Prostate gland (tissue), 2 donors: ENCODE data around the gene PES1. TPM values are rescaled to one million over a fixed set of nuclear protein-coding genes. Genes with fewer than 3 reads are reported as not detected.

Experiments
- DNase-seq: peaks from one replicate; pipeline ENCODE4 v3.0.0-alpha.2; 2019; ENCODE audit warnings: low spot score
- H3K27ac ChIP-seq, 2 donors: fragments of 200-600 bp; sonication (generic); 2 replicates each; pipeline ENCODE4 v1.5.1; 2017 to 2019
- H3K27me3 ChIP-seq: fragments of 200-600 bp; sonication (generic); replicated peaks from 2 replicates; pipeline ENCODE4 v1.5.1; 2019; ENCODE audit not compliant: insufficient read depth
- H3K36me3 ChIP-seq, 2 donors: fragments of 200-600 bp; sonication (generic); 1 replicate in 1 of 2; 2 replicates in 1 of 2; pipeline versions ENCODE4 v1.5.1 to v1.8.1; 2017 to 2019
- H3K4me1 ChIP-seq: fragments of 200-600 bp; sonication (generic); replicated peaks from 2 replicates; pipeline ENCODE4 v1.5.1; 2019
- H3K4me3 ChIP-seq, 2 donors: fragments of 200-600 bp; sonication (generic); 2 replicates each; pipeline ENCODE4 v1.5.1; 2017 to 2019
- H3K9me3 ChIP-seq: fragments of 200-600 bp; sonication (generic); 2 replicates; pipeline ENCODE4 v1.5.1; 2017
- CTCF ChIP-seq, 4 experiments: fragments of 200-600 bp in 2 of 4; fragments of 450-650 bp in 2 of 4; sonication (generic) in 2 of 4; IDR thresholded peaks; 1 replicate in 3 of 4; 2 replicates in 1 of 4; pipeline ENCODE4 v1.5.1; 2016 to 2019; ENCODE audit warnings: antibody characterized with exemption in 4 of 4, mild to moderate bottlenecking in 2 of 4, moderate library complexity in 2 of 4
- POLR2A ChIP-seq: fragments of 450-650 bp; IDR thresholded peaks from one replicate; pipeline ENCODE4 v1.6.1; 2016; ENCODE audit warnings: antibody characterized with exemption, mild to moderate bottlenecking
- POLR2AphosphoS5 ChIP-seq: sonication (generic); formaldehyde crosslinking; IDR thresholded peaks from one replicate; pipeline ENCODE4 v1.6.1; 2017; ENCODE audit warnings: antibody characterized with exemption
- WGBS: methylation state at CpG from one replicate; pipeline ENCODE4 v1.1.5; 2018; 5-methylcytosine and 5-hydroxymethylcytosine counted together
- intact Hi-C: fragments of 100-400 bp; cut with DNase I; formaldehyde crosslinking; loops from one replicate; pipeline ENCODE4 v1.14.2; 2022
- total RNA-seq, 2 donors: library from RNA; depleted of rRNA; stranded (reverse); fragments of >200 nt; gene quantifications; one replicate each; pipeline ENCODE4 v1.1.0, GENCODE V29; 2016

PES1 gene
- total RNA-seq, 2 donors from 2014 or later: 41.1 to 79.5 TPM

DNA sequence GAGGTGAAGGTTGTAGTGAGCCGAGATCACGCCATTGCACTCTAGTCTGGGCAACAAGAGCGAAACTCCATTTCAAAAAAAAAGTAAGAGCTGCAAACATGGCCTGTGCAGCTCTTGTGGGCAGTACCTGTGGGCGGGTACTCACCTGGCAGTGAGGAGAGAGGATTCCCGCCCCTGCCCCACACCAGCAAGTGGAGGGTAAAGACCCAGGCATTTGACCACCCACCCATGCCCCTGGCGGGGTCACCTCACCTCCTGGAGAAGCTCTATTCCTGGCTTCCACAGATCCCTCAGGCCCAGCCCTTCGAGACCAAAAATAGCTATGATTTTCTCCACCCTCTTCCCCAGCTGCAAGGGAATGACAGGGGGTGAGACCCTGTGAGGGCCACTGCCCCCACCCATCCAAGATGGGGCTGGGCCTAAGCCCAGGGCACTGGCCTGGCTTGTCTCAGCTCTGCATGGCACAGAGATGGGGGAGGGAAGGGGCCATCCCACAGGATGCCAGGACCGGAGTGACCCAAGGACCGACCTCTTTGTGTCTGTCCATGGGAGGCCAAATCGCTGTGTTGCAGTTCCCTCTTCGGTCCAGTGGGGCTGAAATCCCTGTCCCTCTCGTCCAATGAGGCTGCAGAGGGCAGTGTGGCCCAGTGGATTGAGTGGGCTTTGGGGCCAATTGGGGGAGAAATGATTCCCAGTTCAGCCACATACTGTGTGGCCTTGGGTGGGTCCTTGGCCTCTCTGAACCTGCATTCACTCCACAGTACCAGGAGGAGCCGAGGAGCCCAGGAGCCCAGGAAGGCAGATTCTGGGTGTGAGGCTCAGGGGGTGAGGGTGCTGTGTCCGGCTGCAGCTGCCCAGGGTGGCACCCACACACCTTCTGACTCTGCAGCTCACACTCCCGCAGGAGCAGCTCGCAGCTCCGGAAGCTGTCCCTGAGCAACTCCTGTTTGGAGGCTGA is 59.8 kb downstream of the PES1 start:
- no peak overlapping the region for H3K4me3 ChIP-seq
- no peaks in the 10 kb centered on the region for H3K36me3 ChIP-seq
- TF ChIP-seq POLR2A: no peak
- TF ChIP-seq CTCF (IDR thresholded peaks at IDR 0.05): no peak
- no peak for TF ChIP-seq POLR2AphosphoS5
- no peaks in the 10 kb centered on the region for H3K27me3 ChIP-seq
- 94% methylated on average over 17 of the region's 17 CpGs for WGBS
- H3K27ac ChIP-seq: no peak overlapping the region
- intact Hi-C loops: no loop called here
- no peak for DNase-seq
- no peaks in the 10 kb centered on the region for H3K9me3 ChIP-seq
- no peaks in the 10 kb centered on the region for H3K4me1 ChIP-seq

- Histone ChIP-seq H3K4me3 (no peak overlapping the region), H3K9me3 (no peaks in the 10 kb centered on the region), H3K27ac (no peak overlapping the region), H3K4me1 (no peaks in the 10 kb centered on the region), H3K27me3 (no peaks in the 10 kb centered on the region), H3K36me3 (no peaks in the 10 kb centered on the region)
- TF ChIP-seq POLR2AphosphoS5: no peak
- TF ChIP-seq POLR2A: no peak
- no peak for TF ChIP-seq CTCF (IDR thresholded peaks at IDR 0.05)
- no peak for DNase-seq
- WGBS: 94% methylated on average over 4 of the region's 4 CpGs
- intact Hi-C loops: no loop called here
Measured at GRCh38 chr22:30526656-30527055, 65.1 kb downstream of the PES1 start.

Other genes with a start within 250 kb of the PES1 start
- 100 to 1,000 TPM; 108 to 134 TPM for gene SF3A1, start 235.0 kb downstream of the PES1 start, total RNA-seq
- gene CCDC157, start 234.9 kb downstream of the PES1 start, total RNA-seq: 10 to 100 TPM in 1 of 2 donors, 1 to 10 TPM in 1; 3.5 to 28.6 TPM
- 10 to 100 TPM; 18.1 to 20.0 TPM for gene RNF215, start 204.5 kb downstream of the PES1 start, total RNA-seq
- gene SEC14L2, start 194.9 kb downstream of the PES1 start, total RNA-seq: 10 to 100 TPM; 16.8 to 31.1 TPM
- 10 to 100 TPM; 14.1 to 28.1 TPM for gene MTFP1, start 166.1 kb downstream of the PES1 start, total RNA-seq
- not detected for gene SEC14L3, start 119.9 kb downstream of the PES1 start, total RNA-seq
- 10 to 100 TPM in 1 of 2 donors, not detected in 1; 16.9 TPM for gene SEC14L4, start 86.2 kb downstream of the PES1 start, total RNA-seq
- 10 to 100 TPM in 1 of 2 donors, under 1 TPM in 1; 0.23 to 22.9 TPM for gene SEC14L6, start 45.2 kb downstream of the PES1 start, total RNA-seq
- 1 to 10 TPM; 1.1 to 9.7 TPM for gene GAL3ST1, start 17.2 kb downstream of the PES1 start, total RNA-seq
- gene TCN2, start 15.3 kb upstream of the PES1 start, total RNA-seq: 10 to 100 TPM; 16.7 to 40.7 TPM
- gene SLC35E4, start 43.9 kb upstream of the PES1 start, total RNA-seq: 10 to 100 TPM in 1 of 2 donors, 1 to 10 TPM in 1; 4.6 to 10.5 TPM
- 10 to 100 TPM; 12.5 to 15.6 TPM for gene DUSP18, start 76.0 kb upstream of the PES1 start, total RNA-seq
- 10 to 100 TPM in 1 of 2 donors, 1 to 10 TPM in 1; 4.5 to 16.2 TPM for gene OSBP2, start 103.0 kb upstream of the PES1 start, total RNA-seq